K562 (cell line): ENCODE data around the gene HSFX3. TPM values are rescaled to one million over a fixed set of nuclear protein-coding genes. Genes with fewer than 3 reads are reported as not detected.

Experiments
- ARID1B ChIP-seq: fragments of 450-650 bp; IDR thresholded peaks from 2 replicates; pipeline ENCODE4 v1.6.1; 2016; ENCODE audit warnings: antibody characterized with exemption, mild to moderate bottlenecking, inconsistent platforms
- ATF1 ChIP-seq, 2 experiments: fragments of 450-650 bp in 1 of 2; IDR thresholded peaks; 2 replicates each; pipeline ENCODE4 v1.6.1; 2016; ENCODE audit warnings: missing compliant biosample characterization in 1 of 2, missing genetic modification characterization in 1 of 2
- BHLHE40 ChIP-seq: IDR thresholded peaks from 2 replicates; pipeline ENCODE4 v1.6.1; 2011; ENCODE audit warnings: low read length, improper control_type of control experiment
- CREB3L1 ChIP-seq: fragments of 450-650 bp; IDR thresholded peaks from 2 replicates; pipeline ENCODE4 v1.6.1; 2014; ENCODE audit warnings: low read depth, mild to moderate bottlenecking, moderate library complexity, borderline replicate concordance
- CREB5 ChIP-seq: fragments of 250-450 bp; sonication (Bioruptor Pico); IDR thresholded peaks from 2 replicates; pipeline ENCODE4 v1.5.0; 2020; ENCODE audit warnings: mild to moderate bottlenecking
- FOXJ3 ChIP-seq: sonication (generic); formaldehyde crosslinking; IDR thresholded peaks from 2 replicates; pipeline ENCODE4 v1.4.0; 2020; ENCODE audit warnings: mild to moderate bottlenecking, missing genetic modification reagents
- FOXK2 ChIP-seq, 2 experiments: fragments of 450-650 bp; IDR thresholded peaks in 1 of 2; conservative IDR thresholded peaks in 1 of 2; 2 replicates each; pipeline ENCODE4 v1.6.1; 2016; ENCODE audit warnings: low read depth in 2 of 2, mild to moderate bottlenecking in 1 of 2
- HDAC8 ChIP-seq: fragments of 450-650 bp; IDR thresholded peaks from 2 replicates; pipeline ENCODE4 v1.6.1; 2016; ENCODE audit warnings: mild to moderate bottlenecking, missing genetic modification characterization, moderate library complexity, missing compliant biosample characterization
- MAFG ChIP-seq: fragments of 450-650 bp; conservative IDR thresholded peaks from 2 replicates; pipeline ENCODE4 v1.6.1; 2016; ENCODE audit warnings: missing genetic modification characterization, missing compliant biosample characterization
- NCOA6 ChIP-seq: fragments of 450-650 bp; IDR thresholded peaks from 2 replicates; pipeline ENCODE4 v1.6.1; 2017; ENCODE audit warnings: mild to moderate bottlenecking
- PBX2 ChIP-seq, 2 experiments: IDR thresholded peaks in 1 of 2; conservative IDR thresholded peaks in 1 of 2; 2 replicates each; pipeline ENCODE4 v1.6.1; 2016; ENCODE audit warnings: low read depth in 2 of 2, mild to moderate bottlenecking in 1 of 2, missing compliant biosample characterization in 1 of 2, missing genetic modification characterization in 1 of 2, moderate library complexity in 1 of 2
- POLR2G ChIP-seq: fragments of 200-400 bp; formaldehyde crosslinking; IDR thresholded peaks from 2 replicates; pipeline ENCODE4 v1.6.1; 2017; ENCODE audit warnings: low read depth, mild to moderate bottlenecking, antibody characterized with exemption, low read length, moderate library complexity
- TCF3 ChIP-seq: sonication (generic); formaldehyde crosslinking; IDR thresholded peaks from 2 replicates; pipeline ENCODE4 v1.4.0; 2020; ENCODE audit warnings: mild to moderate bottlenecking, missing genetic modification reagents
- ZFPM2 ChIP-seq: fragments of 250-450 bp; sonication (Bioruptor Pico); IDR thresholded peaks from 2 replicates; pipeline ENCODE4 v1.5.1; 2022; ENCODE audit warnings: mild to moderate bottlenecking
- ZFX ChIP-seq: sonication (generic); formaldehyde crosslinking; IDR thresholded peaks from 2 replicates; pipeline ENCODE4 v1.8.0; 2022; ENCODE audit warnings: mild to moderate bottlenecking, missing genetic modification reagents, moderate library complexity
- ZNF263 ChIP-seq: sonication (generic); formaldehyde crosslinking; IDR thresholded peaks from 2 replicates; pipeline ENCODE4 v1.8.0; 2022; ENCODE audit warnings: mild to moderate bottlenecking, missing genetic modification reagents, borderline replicate concordance
- polyA plus RNA-seq, 8 experiments: library from polyadenylated mRNA; depleted of rRNA in 4 of 8; stranded (reverse) in 5 of 8; unstranded in 3 of 8; fragments of >200 nt; fragmentation: Nextera tagmentation in 2 of 8; fragmentation: Illumina TruSeq in 1 of 8; extraction: Ambion mirVana in 2 of 8; extraction: Trizol in 1 of 8; gene quantifications; 2 replicates each; pipeline versions ENCODE4 v1.2.1 to v1.2.3, GENCODE V29; 2011 to 2014; ENCODE audit warnings: inconsistent platforms in 1 of 8, missing spikeins in 1 of 8
- total RNA-seq, 7 experiments: library from RNA; depleted of rRNA in 6 of 7; stranded (reverse); fragments of >200 nt in 6 of 7; fragmentation: Illumina TruSeq in 2 of 7; extraction: Trizol in 2 of 7; gene quantifications; 2 replicates each; pipeline versions ENCODE4 v1.2.1 to v1.2.3, GENCODE V29; 2011 to 2021; ENCODE audit warnings: low replicate concordance in 1 of 7
- TF ChIP-seq, protein P1 (sequence below), 2 experiments: fragments of 250-450 bp in 1 of 2; fragments of 450-650 bp in 1 of 2; sonication (Bioruptor Pico) in 1 of 2; IDR thresholded peaks; 2 replicates each; pipeline versions ENCODE4 v1.6.1 to v1.8.0; 2016 to 2021; ENCODE audit warnings: mild to moderate bottlenecking in 2 of 2, moderate library complexity in 2 of 2, missing compliant biosample characterization in 1 of 2, missing genetic modification characterization in 1 of 2
- TF ChIP-seq, protein P2 (sequence below): fragments of 450-650 bp; IDR thresholded peaks from 2 replicates; pipeline ENCODE4 v1.6.1; 2017; ENCODE audit warnings: mild to moderate bottlenecking, moderate library complexity

The HSFX3 gene
- total and polyA plus RNA-seq, 9 of the 15 experiments (the other 6 are each of a cell fraction or from before 2014, with no cell fraction given), result 0.08 to 0.10 TPM; not detected in 7

DNA sequence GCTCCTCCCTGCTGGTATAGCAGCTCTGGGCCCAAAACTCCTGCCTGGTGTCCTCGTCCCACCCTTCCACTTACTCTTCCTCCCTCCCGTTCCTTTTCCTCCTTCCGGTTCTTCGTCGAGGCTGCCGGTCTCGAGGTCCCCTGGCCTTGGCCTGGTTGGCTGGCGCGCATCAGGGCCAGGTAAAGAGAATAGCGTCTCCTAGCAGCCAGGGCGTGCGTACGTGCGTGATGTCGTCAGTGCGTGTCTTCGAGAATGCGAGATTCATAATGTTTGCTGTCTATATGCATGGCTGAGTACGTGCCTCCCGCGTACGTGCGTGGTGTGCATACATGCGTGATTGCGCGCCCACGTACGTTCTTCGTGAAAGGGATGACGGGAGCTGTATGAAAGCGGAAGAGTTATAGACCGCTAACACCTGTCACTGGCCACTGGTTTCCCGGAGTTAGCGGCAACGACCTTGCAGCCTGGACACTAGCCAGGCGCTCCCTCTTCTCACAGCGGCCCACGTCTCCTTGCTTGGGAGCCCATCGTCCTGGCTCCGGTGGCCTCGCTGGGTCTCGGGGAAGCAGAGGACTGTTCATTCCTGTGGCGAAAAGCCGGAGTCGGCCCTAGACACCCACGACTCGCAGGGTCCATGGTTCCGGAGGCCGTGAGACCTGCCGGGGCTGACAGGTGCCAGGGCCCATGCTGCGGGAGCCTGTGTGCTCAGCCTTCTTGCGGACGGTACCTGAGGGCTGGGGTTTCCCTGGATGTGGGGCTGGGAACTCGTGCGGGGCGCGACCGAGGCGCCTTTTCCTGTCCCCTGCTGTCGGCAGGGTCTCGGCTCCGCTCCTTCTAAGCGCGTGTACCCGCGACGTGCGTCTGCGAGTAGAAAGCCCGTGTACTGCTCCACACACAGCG is 8.9 kb downstream of the HSFX3 start, which contains the start of gene EOLA1 (continued):
- TF ChIP-seq PBX2 (CRISPR knock-in tag; IDR thresholded peaks at IDR 0.05; ENCODE audit: low read depth) (no peak), PBX2 (tag; conservative IDR thresholded peaks at IDR 0.05; ENCODE audit: low read depth) (peak; percentile 61; the same call in 1 of the 2 replicates), ZFPM2 (no peak), HDAC8 (no peak), ZNF263 (CRISPR knock-in tag) (no peak), CREB3L1 (peak; percentile 47), MAFG (tag) (no peak), ATF1 (CRISPR knock-in tag; IDR thresholded peaks at IDR 0.05) (no peak; the same call in 1 of the 2 replicates), ATF1 (tag; IDR thresholded peaks at IDR 0.05) (peak; percentile 96), BHLHE40 (peak; percentile 64; the same call in 1 of the 2 replicates), FOXK2 (conservative IDR thresholded peaks at IDR 0.05 in 1 of 2, IDR thresholded peaks at IDR 0.05 in 1 of 2; ENCODE audit: low read depth in 2 of 2) (peak in 1 of 2 experiments; percentile 64; a peak in 2 of 4 replicates), FOXJ3 (CRISPR knock-in tag) (no peak), NCOA6 (peak; percentile 97), CREB5 (CRISPR knock-in tag) (no peak), ZFX (peak; percentile 67), ARID1B (no peak), POLR2G (peak; percentile 76), TCF3 (CRISPR knock-in tag) (no peak)
- TF ChIP-seq, protein P1, sequence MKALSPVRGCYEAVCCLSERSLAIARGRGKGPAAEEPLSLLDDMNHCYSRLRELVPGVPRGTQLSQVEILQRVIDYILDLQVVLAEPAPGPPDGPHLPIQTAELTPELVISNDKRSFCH (CRISPR knock-in tag; IDR thresholded peaks at IDR 0.05), result no peak
- TF ChIP-seq, protein P1 (tag; IDR thresholded peaks at IDR 0.05), result peak; percentile 46; the same call in 1 of the 2 replicates
- TF ChIP-seq, protein P2, sequence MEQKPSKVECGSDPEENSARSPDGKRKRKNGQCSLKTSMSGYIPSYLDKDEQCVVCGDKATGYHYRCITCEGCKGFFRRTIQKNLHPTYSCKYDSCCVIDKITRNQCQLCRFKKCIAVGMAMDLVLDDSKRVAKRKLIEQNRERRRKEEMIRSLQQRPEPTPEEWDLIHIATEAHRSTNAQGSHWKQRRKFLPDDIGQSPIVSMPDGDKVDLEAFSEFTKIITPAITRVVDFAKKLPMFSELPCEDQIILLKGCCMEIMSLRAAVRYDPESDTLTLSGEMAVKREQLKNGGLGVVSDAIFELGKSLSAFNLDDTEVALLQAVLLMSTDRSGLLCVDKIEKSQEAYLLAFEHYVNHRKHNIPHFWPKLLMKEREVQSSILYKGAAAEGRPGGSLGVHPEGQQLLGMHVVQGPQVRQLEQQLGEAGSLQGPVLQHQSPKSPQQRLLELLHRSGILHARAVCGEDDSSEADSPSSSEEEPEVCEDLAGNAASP, result no peak
